ENCODE results near the gene DNAH7.

- TF ChIP-seq CTCF (IDR thresholded peaks at IDR 0.05; ENCODE audit: insufficient read depth, low read depth, low read length) (no peak), EZH2 (IDR thresholded peaks at IDR 0.05; ENCODE audit: insufficient read depth, low read length) (no peak)
Measured at GRCh38 chr2:195818526-195818925, 250.1 kb downstream of the DNAH7 start.
